NT2/D1 (cell line): ENCODE results near the gene TRMT6.

Experiments used
- YY1 ChIP-seq: IDR thresholded peaks from 2 replicates; pipeline ENCODE4 v1.6.1; 2011; ENCODE audit not compliant: insufficient read length, insufficient read depth
- ZNF274 ChIP-seq: IDR thresholded peaks from 2 replicates; pipeline ENCODE4 v1.6.1; 2011; ENCODE audit warnings: mild to moderate bottlenecking, low read depth, low read length

- TF ChIP-seq YY1 (no peak), ZNF274 (no peak)
Measured at GRCh38 chr20:5987383-5987782, 37.0 kb upstream of the TRMT6 start.
